Endothelial cell of umbilical vein (primary cell): Measurements from ENCODE around the gene SH3GL3. TPM values are rescaled to one million over a fixed set of nuclear protein-coding genes. Genes with fewer than 3 reads are reported as not detected.

Experiments used
- BruUV-seq: library from RNA; stranded (reverse); fragments of 400-500 nt; replicated peaks from 2 replicates; lab custom pipeline; 2021; lab: Mats Ljungman, UMichigan
- CTCF ChIA-PET: fragments of 300-600, 350-600 bp; sonication (Branson Sonifier 250); formaldehyde crosslinking; loops from one replicate; lab custom pipeline; 2021; ENCODE audit warnings: antibody characterized with exemption, inconsistent platforms; lab: Charles Lee
- POLR2A ChIA-PET: fragments of 300-600, 350-600 bp; sonication (Branson Sonifier 250); formaldehyde crosslinking; loops from one replicate; lab custom pipeline; 2021; ENCODE audit warnings: antibody characterized with exemption, inconsistent platforms; lab: Charles Lee
- DNase-seq: peaks from one replicate; pipeline ENCODE4 v3.0.0-alpha.2; 2011; ENCODE audit warnings: low read depth, low spot score
- FAIRE-seq: peaks from 2 replicates; lab custom pipeline; 2011; peaks lifted over from hg19 to GRCh38; lab: Jason Lieb, UNC
- H2AFZ ChIP-seq: 2 replicates; pipeline ENCODE4 v1.6.0; 2012; ENCODE audit warnings: low read depth, low read length, control low read depth, inconsistent platforms
- H3K27ac ChIP-seq: 2 replicates; pipeline ENCODE4 v1.5.1; 2011; ENCODE audit warnings: low read depth, mild to moderate bottlenecking, control low read depth, low read length, moderate library complexity; ENCODE audit not compliant: insufficient read depth
- H3K27me3 ChIP-seq, 2 experiments: 2 replicates each; pipeline versions ENCODE4 v1.6.0 to v1.6.1; 2011; ENCODE audit warnings: low read length in 2 of 2, mixed read lengths in 1 of 2; ENCODE audit not compliant: control insufficient read depth in 2 of 2, insufficient read depth in 2 of 2
- H3K36me3 ChIP-seq, 2 experiments: 2 replicates in 1 of 2; 3 replicates in 1 of 2; pipeline ENCODE4 v1.5.1; 2011; ENCODE audit warnings: low read length in 2 of 2, mild to moderate bottlenecking in 1 of 2, moderate library complexity in 1 of 2; ENCODE audit not compliant: control insufficient read depth in 2 of 2, insufficient read depth in 2 of 2; ENCODE audit errors: extremely low read depth in 1 of 2
- H3K4me1 ChIP-seq: 3 replicates; pipeline ENCODE4 v1.5.1; 2011; ENCODE audit warnings: mild to moderate bottlenecking, low read length; ENCODE audit not compliant: control insufficient read depth, insufficient read depth; ENCODE audit errors: extremely low read depth
- H3K4me2 ChIP-seq: 2 replicates; pipeline ENCODE4 v1.6.1; 2011; ENCODE audit warnings: low read length, control low read depth, mixed read lengths; ENCODE audit not compliant: insufficient read depth
- H3K4me3 ChIP-seq, 3 experiments: fragments of 200-600 bp in 1 of 3; sonication (generic), shearing (Covaris generic) in 1 of 3; replicated peaks in 1 of 3; 2 replicates each; pipeline ENCODE4 v1.5.1; 2011 to 2016; ENCODE audit warnings: control low read depth in 3 of 3, low read length in 3 of 3, mild to moderate bottlenecking in 2 of 3, inconsistent platforms in 1 of 3, low read depth in 1 of 3, moderate library complexity in 1 of 3; ENCODE audit not compliant: insufficient read depth in 1 of 3
- H3K79me2 ChIP-seq: 2 replicates; pipeline ENCODE4 v1.6.0; 2012; ENCODE audit warnings: low read length, inconsistent platforms; ENCODE audit not compliant: control insufficient read depth, insufficient read depth
- H3K9ac ChIP-seq: replicated peaks from 2 replicates; pipeline ENCODE3; 2011; ENCODE audit warnings: low read length, control low read depth; ENCODE audit not compliant: insufficient read depth; ENCODE audit errors: extremely low read depth
- H3K9me1 ChIP-seq: replicated peaks from 3 replicates; pipeline ENCODE4 v1.6.0; 2011; ENCODE audit warnings: mild to moderate bottlenecking, low read length; ENCODE audit not compliant: control insufficient read depth, insufficient read depth; ENCODE audit errors: extremely low read depth
- H3K9me3 ChIP-seq: replicated peaks from 2 replicates; pipeline ENCODE4 v1.5.1; 2012; ENCODE audit warnings: low read length, inconsistent platforms; ENCODE audit not compliant: control insufficient read depth, insufficient read depth
- H4K20me1 ChIP-seq: replicated peaks from 2 replicates; pipeline ENCODE3; 2011; ENCODE audit warnings: mild to moderate bottlenecking, low read length; ENCODE audit not compliant: control insufficient read depth, insufficient read depth; ENCODE audit errors: extremely low read depth
- EZH2 ChIP-seq: IDR thresholded peaks from 2 replicates; pipeline ENCODE4 v1.6.1; 2012; ENCODE audit warnings: borderline replicate concordance, low read depth, mild to moderate bottlenecking, moderate library complexity, low read length, inconsistent platforms; ENCODE audit not compliant: severe bottlenecking
- FOS ChIP-seq: IDR thresholded peaks from 2 replicates; pipeline ENCODE4 v1.6.1; 2011; ENCODE audit warnings: mild to moderate bottlenecking, low read length, moderate library complexity, borderline replicate concordance; ENCODE audit not compliant: insufficient read depth
- GATA2 ChIP-seq: IDR thresholded peaks from 2 replicates; pipeline ENCODE4 v1.7.0; 2011; ENCODE audit warnings: low read depth, mild to moderate bottlenecking, moderate library complexity, mixed read lengths, low read length; ENCODE audit not compliant: insufficient read length, insufficient read depth
- JUN ChIP-seq: IDR thresholded peaks from 2 replicates; pipeline ENCODE4 v1.6.1; 2011; ENCODE audit warnings: borderline replicate concordance, low read depth; ENCODE audit not compliant: insufficient read length, insufficient read depth
- MYC ChIP-seq: IDR thresholded peaks from one replicate; pipeline ENCODE4 v1.6.1; 2011; ENCODE audit warnings: mild to moderate bottlenecking, low read depth, low read length
- POLR2A ChIP-seq: IDR thresholded peaks from 2 replicates; pipeline ENCODE4 v1.6.1; 2012; ENCODE audit warnings: low read depth, mild to moderate bottlenecking, control low read depth, low read length
- POLR2AphosphoS5 ChIP-seq: IDR thresholded peaks from 2 replicates; pipeline ENCODE4 v1.6.1; 2012; ENCODE audit warnings: low read depth, mild to moderate bottlenecking, control low read depth, low read length, moderate library complexity; ENCODE audit not compliant: insufficient read depth
- dilution Hi-C: fragments of 300-500 bp; cut with MboI; formaldehyde crosslinking; loops from one replicate; pipeline ENCODE4 v1.15.0; 2019; ENCODE audit warnings: low sequenced_read_pairs; ENCODE audit not compliant: extremely low pct_ligation_motif_present
- intact Hi-C: fragments of 100-400 bp; cut with micrococcal nuclease; formaldehyde crosslinking; loops from one replicate; pipeline ENCODE4 v1.10.0; 2022
- polyA plus RNA-seq, 4 experiments: library from polyadenylated mRNA; depleted of rRNA in 3 of 4; stranded (reverse) in 3 of 4; unstranded in 1 of 4; fragments of >200 nt; gene quantifications; 2 replicates each; pipeline versions ENCODE4 v1.2.1 to v1.2.3, GENCODE V29; 2011 to 2012; ENCODE audit warnings: missing spikeins in 1 of 4
- total RNA-seq: library from RNA; stranded (reverse); gene quantifications from 2 replicates; pipeline ENCODE4 v1.2.3, GENCODE V29; 2021
- TF ChIP-seq, protein P1 (sequence below), 2 donors: IDR thresholded peaks; 1 replicate in 1 of 2; 2 replicates in 1 of 2; pipeline ENCODE4 v1.5.1; 2011; ENCODE audit warnings: low read length in 2 of 2, mild to moderate bottlenecking in 2 of 2, moderate library complexity in 2 of 2, control low read depth in 1 of 2, inconsistent platforms in 1 of 2, low read depth in 1 of 2; ENCODE audit not compliant: insufficient read depth in 1 of 2; ENCODE audit errors: extremely low read depth in 1 of 2
- TF ChIP-seq, protein P2 (sequence below): IDR thresholded peaks from 2 replicates; pipeline ENCODE4 v1.6.1; 2011; ENCODE audit not compliant: insufficient read depth, insufficient read length

The SH3GL3 gene
- total and polyA plus RNA-seq, 2 donors (not counting 3 experiments of a cell fraction or from before 2014, with no cell fraction given): not detected

DNA sequence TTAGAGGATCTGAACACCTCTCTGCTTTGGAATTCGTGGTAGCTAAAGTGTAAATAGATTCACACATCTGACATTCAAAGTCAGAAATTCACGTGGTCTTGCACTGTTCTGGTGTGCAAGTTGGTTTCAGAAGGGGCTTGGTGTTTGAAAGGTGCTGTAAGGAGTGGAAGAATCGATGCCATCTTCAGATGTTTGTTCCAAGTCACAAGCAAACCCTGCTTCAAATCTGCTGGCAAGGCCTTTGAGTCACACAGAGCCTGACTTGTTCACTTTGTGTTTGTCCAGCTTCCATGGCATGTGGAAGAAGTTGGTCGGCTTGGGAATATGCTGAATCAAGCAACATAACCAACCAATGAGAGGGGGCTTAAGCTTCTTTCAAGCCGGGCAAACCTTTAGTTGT, 44.3 kb downstream of the SH3GL3 start:
- Histone ChIP-seq H3K36me3 (no peaks in the 10 kb centered on the region), H3K79me2 (no peaks in the 10 kb centered on the region), H3K9ac (no peak overlapping the region), H3K27me3 (no peaks in the 10 kb centered on the region), H3K9me1 (no peaks in the 10 kb centered on the region), H3K27ac (no peak overlapping the region), H3K4me2 (no peak overlapping the region), H3K4me1 (no peaks in the 10 kb centered on the region), H2AFZ (no peak overlapping the region), H3K4me3 (no peak overlapping the region), H4K20me1 (no peaks in the 10 kb centered on the region), H3K9me3 (no peaks in the 10 kb centered on the region)
- dilution Hi-C loops (no loop called here), intact Hi-C loops (no loop called here)
- DNase-seq: no peak
- BruUV-seq: no TSS peak
- no peak for FAIRE-seq
- ChIA-PET POLR2A (no interaction called here), CTCF (no interaction called here)
- TF ChIP-seq MYC: no peak

DNA sequence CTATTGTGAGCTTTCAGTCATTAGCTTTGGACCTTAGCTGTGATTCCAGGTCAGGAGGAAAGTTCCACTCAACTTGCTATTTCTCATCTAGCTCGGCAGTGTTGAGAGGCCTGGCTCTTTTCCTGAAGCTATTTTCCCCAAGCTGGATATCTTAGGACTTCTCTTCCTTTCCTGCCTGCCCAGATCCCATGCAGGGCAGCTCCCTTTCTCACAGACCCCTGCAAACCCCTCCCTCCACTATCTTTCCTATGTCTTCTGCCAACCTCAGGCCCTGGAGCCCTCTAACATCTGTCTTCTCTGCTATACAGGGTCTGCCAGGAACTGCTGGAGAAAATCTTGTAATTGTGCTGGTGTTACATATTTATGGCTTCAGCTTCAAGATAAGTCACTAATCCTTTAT, 49.6 kb downstream of the SH3GL3 start:
- CTCF ChIA-PET: no interaction called here
- FAIRE-seq: no peak

More for the DNA sequence above, 49.6 kb downstream of the SH3GL3 start:
- H3K27me3 ChIP-seq: no peaks in the 10 kb centered on the region
- TF ChIP-seq GATA2 (no peak), POLR2AphosphoS5 (no peak), FOS (no peak), JUN (no peak), POLR2A (no peak), MYC (no peak), EZH2 (no peak)
- TF ChIP-seq, protein P1, sequence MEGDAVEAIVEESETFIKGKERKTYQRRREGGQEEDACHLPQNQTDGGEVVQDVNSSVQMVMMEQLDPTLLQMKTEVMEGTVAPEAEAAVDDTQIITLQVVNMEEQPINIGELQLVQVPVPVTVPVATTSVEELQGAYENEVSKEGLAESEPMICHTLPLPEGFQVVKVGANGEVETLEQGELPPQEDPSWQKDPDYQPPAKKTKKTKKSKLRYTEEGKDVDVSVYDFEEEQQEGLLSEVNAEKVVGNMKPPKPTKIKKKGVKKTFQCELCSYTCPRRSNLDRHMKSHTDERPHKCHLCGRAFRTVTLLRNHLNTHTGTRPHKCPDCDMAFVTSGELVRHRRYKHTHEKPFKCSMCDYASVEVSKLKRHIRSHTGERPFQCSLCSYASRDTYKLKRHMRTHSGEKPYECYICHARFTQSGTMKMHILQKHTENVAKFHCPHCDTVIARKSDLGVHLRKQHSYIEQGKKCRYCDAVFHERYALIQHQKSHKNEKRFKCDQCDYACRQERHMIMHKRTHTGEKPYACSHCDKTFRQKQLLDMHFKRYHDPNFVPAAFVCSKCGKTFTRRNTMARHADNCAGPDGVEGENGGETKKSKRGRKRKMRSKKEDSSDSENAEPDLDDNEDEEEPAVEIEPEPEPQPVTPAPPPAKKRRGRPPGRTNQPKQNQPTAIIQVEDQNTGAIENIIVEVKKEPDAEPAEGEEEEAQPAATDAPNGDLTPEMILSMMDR (IDR thresholded peaks at IDR 0.05; ENCODE audit: extremely low read depth in 1 of 2, insufficient read depth in 1 of 2, low read depth in 1 of 2, low read length in 2 of 2): no peak
- TF ChIP-seq, protein P2, sequence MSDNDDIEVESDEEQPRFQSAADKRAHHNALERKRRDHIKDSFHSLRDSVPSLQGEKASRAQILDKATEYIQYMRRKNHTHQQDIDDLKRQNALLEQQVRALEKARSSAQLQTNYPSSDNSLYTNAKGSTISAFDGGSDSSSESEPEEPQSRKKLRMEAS: no peak
- intact Hi-C loops (no loop called here), dilution Hi-C loops (no loop called here)
- H3K36me3 ChIP-seq: no peaks in the 10 kb centered on the region
- H4K20me1 ChIP-seq: no peaks in the 10 kb centered on the region
- DNase-seq: no peak
- H3K9ac ChIP-seq: no peak overlapping the region
- POLR2A ChIA-PET: no interaction called here
- H2AFZ ChIP-seq: no peak overlapping the region
- no peak overlapping the region for H3K4me3 ChIP-seq
- H3K27ac ChIP-seq: no peak overlapping the region
- no TSS peak for BruUV-seq
- no peaks in the 10 kb centered on the region for H3K4me1 ChIP-seq
- H3K4me2 ChIP-seq: no peak overlapping the region
- no peaks in the 10 kb centered on the region for H3K9me1 ChIP-seq
- H3K9me3 ChIP-seq: no peaks in the 10 kb centered on the region
- H3K79me2 ChIP-seq: no peaks in the 10 kb centered on the region
